OCI-LY7 (cell line): ENCODE measurements around the gene HOXB6. TPM values are rescaled to one million over a fixed set of nuclear protein-coding genes. Genes with fewer than 3 reads are reported as not detected.

ENCODE experiments used
- BruUV-seq: library from RNA; stranded (reverse); fragments of 400-500 nt; replicated peaks from 2 replicates; lab custom pipeline; 2021; lab: Mats Ljungman, UMichigan
- CTCF ChIA-PET: fragments of 300-600 bp; sonication (Branson Sonifier 250); formaldehyde crosslinking; loops from one replicate; lab custom pipeline; 2022; ENCODE audit warnings: antibody characterized with exemption; ENCODE audit not compliant: unreplicated experiment; lab: Charles Lee
- POLR2A ChIA-PET: fragments of 300-600 bp; sonication (Branson Sonifier 250); formaldehyde crosslinking; loops from one replicate; lab custom pipeline; 2022; ENCODE audit warnings: antibody characterized with exemption; lab: Charles Lee
- DNase-seq: peaks from one replicate; pipeline ENCODE4 v3.0.0-alpha.2; 2015; ENCODE audit warnings: low spot score
- H2AFZ ChIP-seq: fragments of 200-600 bp; sonication (generic), shearing (Covaris generic); 2 replicates; pipeline ENCODE4 v1.6.1; 2014; ENCODE audit warnings: mild to moderate bottlenecking, antibody characterized with exemption, low read length, moderate library complexity
- H3K27ac ChIP-seq: fragments of 200-600 bp; sonication (generic); 2 replicates; pipeline ENCODE4 v1.5.1; 2014; ENCODE audit warnings: mixed run types, low read depth, mild to moderate bottlenecking, moderate library complexity, low read length, inconsistent platforms; ENCODE audit not compliant: poor library complexity, severe bottlenecking
- H3K36me3 ChIP-seq: fragments of 200-600 bp; sonication (generic); 2 replicates; pipeline ENCODE4 v1.6.1; 2014; ENCODE audit warnings: mild to moderate bottlenecking, antibody characterized with exemption, low read length, moderate library complexity, mixed read lengths; ENCODE audit not compliant: insufficient read depth
- H3K4me1 ChIP-seq: fragments of 200-600 bp; sonication (generic); 2 replicates; pipeline ENCODE4 v1.5.1; 2014; ENCODE audit warnings: mild to moderate bottlenecking, low read length; ENCODE audit not compliant: insufficient read depth, poor library complexity, severe bottlenecking
- H3K4me2 ChIP-seq: fragments of 200-600 bp; sonication (generic); 2 replicates; pipeline ENCODE4 v1.6.1; 2014; ENCODE audit warnings: mild to moderate bottlenecking, low read length
- H3K4me3 ChIP-seq: fragments of 200-600 bp; sonication (generic); 2 replicates; pipeline ENCODE4 v1.5.1; 2014; ENCODE audit warnings: mild to moderate bottlenecking, low read depth, low read length; ENCODE audit not compliant: poor library complexity, severe bottlenecking
- H3K79me2 ChIP-seq: fragments of 200-600 bp; sonication (generic); 2 replicates; pipeline ENCODE4 v1.6.1; 2016; ENCODE audit warnings: low read depth, mild to moderate bottlenecking, low read length, moderate library complexity, mixed read lengths; ENCODE audit not compliant: insufficient read depth
- H3K9me2 ChIP-seq: fragments of 200-600 bp; sonication (generic); 2 replicates; pipeline ENCODE4 v1.6.1; 2016; ENCODE audit warnings: mild to moderate bottlenecking, low read length, mixed read lengths; ENCODE audit not compliant: insufficient read depth
- H3K9me3 ChIP-seq: fragments of 200-600 bp; sonication (generic); 2 replicates; pipeline ENCODE4 v1.6.1; 2014; ENCODE audit warnings: mild to moderate bottlenecking, mixed run types, low read length, mixed read lengths
- H4K20me1 ChIP-seq: fragments of 200-600 bp; sonication (generic); 2 replicates; pipeline ENCODE4 v1.6.1; 2014; ENCODE audit warnings: mild to moderate bottlenecking, antibody characterized with exemption, low read length, moderate library complexity, mixed read lengths; ENCODE audit not compliant: insufficient read depth
- CTCF ChIP-seq: fragments of 200-600 bp; sonication (generic); conservative IDR thresholded peaks from 2 replicates; pipeline ENCODE4 v1.5.1; 2014; ENCODE audit warnings: mild to moderate bottlenecking, antibody characterized with exemption, low read length, moderate library complexity, mixed read lengths
- EZH2phosphoT487 ChIP-seq: fragments of 200-600 bp; sonication (generic); IDR thresholded peaks from 2 replicates; pipeline ENCODE4 v1.6.1; 2018; ENCODE audit warnings: low read depth, borderline replicate concordance, mild to moderate bottlenecking, mixed run types, antibody characterized with exemption, low read length, moderate library complexity, mixed read lengths
- intact Hi-C: fragments of 100-400 bp; cut with micrococcal nuclease; formaldehyde crosslinking; loops from one replicate; pipeline ENCODE4 v1.10.0; 2022; ENCODE audit not compliant: unreplicated experiment
- total RNA-seq, 2 experiments: library from RNA; depleted of rRNA in 1 of 2; stranded (reverse); fragments of >200 nt in 1 of 2; shearing (Covaris generic) in 1 of 2; gene quantifications; 2 replicates each; pipeline ENCODE4 v1.2.3, GENCODE V29; 2014 to 2022

HOXB6 gene
- total RNA-seq, 2 experiments from 2014 or later = not detected

- intact Hi-C loops = no loop called here
Observed at GRCh38 chr17:48576479-48577309, 28.1 kb downstream of the HOXB6 start.

GRCh38 chr17:48575673-48576478 is 28.9 kb downstream of the HOXB6 start:
- no peaks in the 10 kb centered on the region for H3K9me3 ChIP-seq
- peaks cover 5% of the 10 kb centered on the region; the same call in 1 of the 2 replicates for H3K36me3 ChIP-seq
- TSS peak; percentile 74 for BruUV-seq
- H3K79me2 ChIP-seq = peaks cover 6% of the 10 kb centered on the region; the same call in 1 of the 2 replicates
- no peaks in the 10 kb centered on the region for H3K9me2 ChIP-seq
- no peak overlapping the region for H3K27ac ChIP-seq
- CTCF ChIA-PET = no interaction called here
- peaks cover 19% of the 10 kb centered on the region for H3K4me1 ChIP-seq
- H2AFZ ChIP-seq = no peak overlapping the region
- no peak for DNase-seq
- no peak overlapping the region for H3K4me2 ChIP-seq
- POLR2A ChIA-PET = no interaction called here
- TF ChIP-seq EZH2phosphoT487 = no peak
- no peak for TF ChIP-seq CTCF
- intact Hi-C loops = no loop called here
- no peaks in the 10 kb centered on the region for H4K20me1 ChIP-seq
- no peak overlapping the region for H3K4me3 ChIP-seq

More at GRCh38 chr17:48576479-48577309, 28.1 kb downstream of the HOXB6 start:
- no peaks in the 10 kb centered on the region for H3K9me3 ChIP-seq
- H3K79me2 ChIP-seq = peaks cover 6% of the 10 kb centered on the region; the same call in 1 of the 2 replicates
- H3K4me3 ChIP-seq = peak overlapping the region; percentile 85
- TF ChIP-seq EZH2phosphoT487 (no peak), CTCF (no peak)
- no peak overlapping the region for H2AFZ ChIP-seq
- H3K27ac ChIP-seq = no peak overlapping the region
- DNase-seq = no peak
- BruUV-seq = no TSS peak
- no peaks in the 10 kb centered on the region for H4K20me1 ChIP-seq
- POLR2A ChIA-PET = no interaction called here
- H3K4me2 ChIP-seq = peak overlapping the region; percentile 77
- CTCF ChIA-PET = interaction anchor here (0.6 kb wide), 1 partner anchor 28 kb away, joined by 6 read pairs; no protein-coding TSS in a partner anchor
- no peaks in the 10 kb centered on the region for H3K9me2 ChIP-seq
- peaks cover 19% of the 10 kb centered on the region for H3K4me1 ChIP-seq
- H3K36me3 ChIP-seq = peaks cover 5% of the 10 kb centered on the region; the same call in 1 of the 2 replicates
